ENCODE data around the gene SPIN2B.
"Not testable (repeated sequence)": the region's sequence is repeated elsewhere in the genome, so short reads cannot be mapped to it uniquely, and the experiment has no call there.

The SPIN2B gene

DNA sequence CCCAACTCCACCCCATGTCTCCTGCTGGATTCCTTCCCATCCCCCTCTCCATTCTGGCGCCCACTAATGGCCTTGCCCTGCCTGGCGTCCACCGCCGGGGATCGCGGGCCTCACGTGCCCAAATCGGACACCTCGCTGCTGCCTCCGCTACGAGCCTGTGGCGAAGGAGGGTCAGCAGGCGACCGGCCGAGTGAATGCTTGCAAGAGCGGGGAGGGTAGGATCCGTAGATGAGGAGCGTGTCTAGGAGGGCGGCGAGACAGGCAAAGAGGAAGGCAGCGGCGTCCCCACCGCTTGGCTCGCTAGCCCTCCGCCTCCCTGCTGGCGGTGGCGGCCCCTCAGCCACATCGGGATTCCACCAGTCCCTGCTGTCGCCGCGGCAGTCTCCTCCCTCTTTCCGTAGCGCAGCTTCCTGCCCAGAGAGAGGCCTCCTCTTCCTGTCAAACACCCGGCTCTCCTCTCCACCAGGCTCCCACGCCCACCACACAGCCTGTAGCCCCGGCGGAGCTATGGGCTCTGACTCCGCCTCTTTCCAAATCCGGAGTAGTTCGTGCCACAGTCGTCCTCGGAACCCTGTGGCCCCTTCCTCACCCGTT is at the start of gene SPIN2B:
Gene SPIN2B (minus strand): TSS at position 387 of the 594 bp plus-strand sequence.
- peak; percentile 58 to 91 (median 81) for DNase-seq
- intact Hi-C loops (cut with DNase I), result no loop called here

DNA sequence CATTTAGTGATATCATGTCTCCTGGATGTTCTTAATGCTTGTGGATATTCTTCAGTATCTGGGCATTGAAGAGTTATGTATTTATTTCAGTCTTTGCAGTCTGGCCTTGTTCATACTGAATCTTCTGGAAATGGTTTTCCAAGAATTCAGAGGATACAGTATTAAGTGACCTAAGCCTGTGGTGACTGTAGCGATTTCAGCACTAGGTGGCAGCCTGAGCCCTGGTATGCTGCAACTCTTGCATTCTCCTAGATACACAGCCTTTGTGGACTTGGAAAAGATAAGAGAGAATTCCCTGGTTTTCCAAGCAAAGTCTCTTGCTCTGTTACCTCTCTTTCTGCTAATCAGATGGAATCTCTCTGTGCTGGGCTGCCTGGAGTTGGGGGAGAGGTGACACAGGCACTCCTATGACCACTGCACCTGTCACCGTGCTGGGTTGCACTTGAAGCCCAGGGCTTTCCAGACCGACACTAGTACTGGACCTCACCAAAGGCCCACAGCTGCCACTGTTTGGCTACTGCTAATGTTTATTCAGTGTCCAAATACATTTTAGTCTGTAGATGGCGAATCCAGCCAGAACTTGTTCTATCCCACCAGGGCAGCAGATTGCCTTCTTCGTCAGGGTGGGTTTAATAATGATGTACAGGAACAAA is 35.2 kb upstream of the SPIN2B start:
- intact Hi-C loops (cut with DNase I), result no loop called here
- peak in 32 of 42 donors; percentile 4 to 64 (median 22) for DNase-seq

DNA sequence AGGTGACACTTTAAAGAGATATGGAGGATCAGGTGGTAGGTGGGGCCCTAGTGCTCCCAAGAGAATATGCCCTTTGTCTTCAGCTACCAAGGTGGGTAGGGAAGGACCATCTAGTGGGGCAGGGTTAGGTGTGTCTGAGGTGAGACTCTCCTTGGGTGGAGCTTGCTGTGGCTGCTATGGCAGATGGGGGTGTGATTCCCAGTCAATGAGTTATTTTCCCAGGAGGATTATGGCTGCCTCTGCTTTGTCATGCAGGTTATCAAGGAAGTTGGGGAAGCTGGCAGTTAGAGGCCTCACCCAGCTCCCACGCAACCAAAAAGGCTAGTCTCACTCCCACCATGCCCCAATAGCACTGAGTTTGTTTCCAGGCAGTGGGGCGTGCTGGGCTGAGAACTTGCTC is 33.8 kb upstream of the SPIN2B start:
- intact Hi-C loops (cut with DNase I), result no loop called here
- DNase-seq, result no peak

DNA sequence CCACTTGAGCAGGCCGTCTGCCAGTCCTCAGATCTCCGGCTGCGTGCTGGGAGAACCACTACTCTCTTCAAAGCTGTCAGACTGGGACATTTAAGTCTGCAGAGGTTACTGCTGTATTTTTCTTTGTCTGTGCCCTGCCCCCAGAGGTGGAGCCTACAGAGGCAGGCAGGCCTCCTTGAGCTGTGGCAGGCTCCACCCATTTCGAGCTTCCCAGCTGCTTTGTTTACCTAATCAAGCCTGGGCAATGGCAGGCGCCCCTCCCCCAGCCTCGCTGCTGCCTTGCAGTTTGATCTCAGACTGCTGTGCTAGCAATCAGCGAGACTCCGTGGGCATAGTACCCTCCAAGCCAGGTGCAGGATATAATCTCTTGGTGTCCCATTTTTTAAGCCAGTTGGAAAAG is 30.9 kb upstream of the SPIN2B start:
- intact Hi-C loops (cut with DNase I), result not testable (repeated sequence)

DNA sequence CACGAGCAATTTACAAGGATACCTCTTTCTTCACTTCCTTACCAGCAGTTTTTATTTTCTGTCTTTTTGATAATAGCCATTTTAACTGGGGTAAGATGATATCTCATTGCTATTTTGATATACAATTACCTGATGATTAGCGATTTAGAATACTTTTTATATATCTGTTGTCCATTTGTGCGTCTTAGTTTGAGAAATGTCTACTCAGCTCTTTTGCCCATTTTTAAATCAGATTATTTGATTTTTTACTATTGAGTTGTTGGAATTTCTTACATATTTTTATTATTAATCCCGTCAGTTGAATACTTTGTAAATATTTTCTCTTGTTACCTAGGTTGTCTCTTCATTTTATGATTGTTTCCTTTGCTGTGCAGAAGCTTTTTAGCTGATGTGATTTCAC is 17.3 kb upstream of the SPIN2B start:
- intact Hi-C loops (cut with DNase I), result no loop called here
- DNase-seq, result no peak

More for the DNA sequence above, 30.9 kb upstream of the SPIN2B start:
- DNase-seq, result not testable (repeated sequence)

DNA sequence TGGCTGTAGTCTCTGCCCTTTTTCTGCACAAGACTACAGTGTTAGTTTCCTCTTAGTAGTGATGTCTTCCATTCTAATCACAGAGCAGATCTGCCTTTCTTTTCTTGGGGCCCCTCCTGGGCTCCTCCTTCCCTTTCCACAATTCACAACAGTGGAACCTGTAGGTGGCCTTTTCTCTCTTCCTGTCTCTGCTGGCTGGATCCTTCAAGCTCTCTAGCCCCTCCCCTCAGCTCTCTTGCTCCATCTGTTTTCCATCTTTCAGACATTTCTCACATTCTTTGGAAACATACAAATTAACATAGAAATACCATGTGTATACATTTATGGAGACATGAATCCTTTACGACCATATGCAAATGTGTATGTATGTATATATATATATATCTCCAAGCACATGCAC is 16.2 kb upstream of the SPIN2B start:
- intact Hi-C loops (cut with DNase I), result no loop called here
- DNase-seq, result peak in 3 of 42 donors; percentile 2 to 25 (median 9)

DNA sequence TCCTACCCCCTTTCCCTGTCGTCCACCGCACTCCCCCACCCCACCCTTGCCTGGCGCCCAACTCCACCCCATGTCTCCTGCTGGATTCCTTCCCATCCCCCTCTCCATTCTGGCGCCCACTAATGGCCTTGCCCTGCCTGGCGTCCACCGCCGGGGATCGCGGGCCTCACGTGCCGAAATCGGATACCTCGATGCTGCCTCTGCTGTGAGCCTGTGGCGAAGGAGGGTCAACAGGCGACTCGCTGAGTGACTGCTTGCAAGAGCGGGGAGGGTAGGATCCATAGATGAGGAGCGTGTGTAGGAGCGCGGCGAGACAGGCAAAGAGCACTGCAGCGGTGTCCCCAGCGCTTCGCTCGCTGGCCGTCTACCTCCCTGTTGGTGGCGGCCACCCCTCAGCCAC is 15.7 kb upstream of the SPIN2B start, which contains the start of gene SPIN2A:
Gene SPIN2A (minus strand): TSS at position 325 of the 400 bp plus-strand sequence. CDS start 800 bp downstream, outside the sequence.
- intact Hi-C loops (cut with DNase I), result not testable (repeated sequence)
- peak in 2 of 42 donors; percentile 2 to 3 for DNase-seq

DNA sequence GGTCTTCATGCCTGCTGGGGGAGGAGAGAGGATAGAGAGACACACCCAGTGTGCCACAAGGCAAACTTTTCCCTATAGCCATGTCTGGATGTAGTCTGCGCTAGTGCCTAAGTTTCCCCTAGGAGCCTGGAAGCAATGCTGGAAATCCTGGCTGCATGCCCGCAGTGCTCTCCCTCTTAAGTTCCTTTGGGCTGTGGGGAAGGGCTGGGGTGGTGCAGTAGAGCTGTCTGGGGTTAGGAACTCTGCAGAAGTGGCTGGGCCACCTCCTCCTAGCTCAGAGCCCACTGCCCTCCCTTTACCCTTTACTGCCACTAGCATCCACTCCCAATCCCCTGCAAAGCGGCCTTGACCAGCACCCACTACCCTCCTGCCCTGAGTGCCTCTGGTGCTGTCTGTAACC is 15.2 kb upstream of the SPIN2B start:
- DNase-seq; intact Hi-C loops (cut with DNase I): not testable (repeated sequence)

DNA sequence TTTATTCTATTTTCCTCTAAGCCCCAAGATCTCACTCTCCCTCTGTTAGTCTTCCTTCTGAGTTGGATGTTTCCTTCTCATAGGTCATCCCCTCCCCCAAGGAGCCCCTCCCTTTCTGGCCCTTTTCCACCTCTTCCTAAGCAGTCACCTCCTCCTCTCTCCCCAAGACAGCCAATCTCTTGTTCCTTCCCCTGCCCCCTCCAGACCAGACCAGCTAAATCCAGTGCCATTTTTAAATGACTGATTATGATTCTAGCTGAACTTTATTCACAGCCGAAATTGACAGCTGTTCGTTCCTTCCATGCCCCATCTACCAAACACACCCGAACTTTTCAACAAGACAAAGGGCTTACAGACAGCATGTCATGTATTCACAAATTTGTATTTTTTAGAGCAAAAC is 13.9 kb upstream of the SPIN2B start:
- DNase-seq, result no peak
- intact Hi-C loops (cut with DNase I), result no loop called here

DNA sequence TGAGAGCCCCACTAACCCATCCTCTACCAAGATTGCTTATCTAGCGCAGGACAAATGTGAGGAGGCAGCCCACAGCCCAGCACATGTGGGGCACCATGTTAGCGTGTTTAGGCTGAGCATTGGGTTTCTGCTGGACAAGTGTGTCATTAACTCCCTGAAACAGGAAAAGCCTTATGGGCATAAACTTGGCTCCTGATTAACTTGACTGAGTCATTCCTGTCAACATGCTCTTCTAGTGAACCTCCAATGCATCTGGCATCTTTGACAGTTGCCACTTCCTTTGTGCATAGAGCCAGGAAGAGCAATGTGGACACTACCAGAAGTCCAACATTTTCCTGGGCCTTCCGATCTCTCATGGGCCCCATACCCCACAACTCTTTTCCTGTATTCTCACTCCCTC is 13.4 kb upstream of the SPIN2B start:
- intact Hi-C loops (cut with DNase I), result no loop called here
- no peak for DNase-seq

DNA sequence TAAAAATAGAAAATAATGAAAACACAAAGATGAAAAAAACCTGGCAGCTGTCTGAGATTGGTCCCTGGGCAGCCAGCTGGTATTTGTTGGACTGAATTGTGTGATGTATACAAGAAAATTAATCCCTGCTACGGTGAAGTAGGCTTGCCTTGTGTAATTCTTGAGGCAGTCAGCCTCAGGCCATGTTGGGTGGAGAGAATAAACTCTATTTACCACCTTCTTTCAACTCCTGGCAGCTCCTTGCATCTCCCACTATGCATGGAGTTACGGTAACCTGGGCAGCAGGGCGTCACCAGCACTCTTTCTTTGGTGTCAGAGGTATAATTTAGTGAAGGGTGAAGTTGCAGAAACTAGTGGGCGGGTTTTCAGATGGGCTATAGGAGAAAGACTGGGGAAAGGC is 12.4 kb upstream of the SPIN2B start:
- no peak for DNase-seq
- intact Hi-C loops (cut with DNase I), result no loop called here

DNA sequence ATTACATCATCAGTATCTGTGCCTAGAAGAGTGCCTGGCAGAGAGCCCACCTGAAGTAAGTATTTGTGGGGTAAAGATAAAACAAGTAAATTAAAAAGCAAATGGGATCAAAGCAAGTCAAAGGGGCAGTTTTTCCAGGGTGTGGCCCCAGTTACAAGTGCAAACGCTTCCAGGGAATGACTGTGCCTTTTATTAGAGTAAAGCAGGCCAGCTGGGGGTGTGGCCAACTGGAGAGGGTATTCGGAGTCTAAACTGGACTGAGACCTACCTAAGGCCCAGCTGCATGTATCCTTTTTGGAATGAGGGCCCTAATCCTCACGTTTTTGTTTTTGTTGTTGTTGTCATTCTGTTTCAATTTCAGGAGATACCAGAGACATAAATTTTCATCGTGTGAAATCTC is 11.9 kb upstream of the SPIN2B start:
- intact Hi-C loops (cut with DNase I), result not testable (repeated sequence)

DNA sequence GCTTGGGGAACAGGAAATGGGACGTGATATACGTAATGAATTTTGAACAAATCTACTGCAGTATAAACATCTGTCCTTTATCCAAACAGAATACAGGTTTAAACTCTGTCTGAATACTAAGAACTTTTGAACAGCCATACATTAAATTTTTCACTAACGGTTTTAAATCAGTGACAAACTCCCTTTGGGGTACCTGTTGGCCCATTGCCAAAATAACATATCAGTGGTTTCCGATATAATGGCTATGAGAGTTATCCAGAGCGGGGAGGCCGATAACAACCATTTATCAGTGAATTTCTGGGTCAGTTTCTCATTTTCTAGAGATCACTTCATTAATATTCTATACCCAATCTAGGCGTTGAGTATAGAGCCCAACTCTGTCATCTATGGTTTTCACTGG is 10.7 kb upstream of the SPIN2B start:
- intact Hi-C loops (cut with DNase I), result no loop called here
- no peak for DNase-seq

More for the DNA sequence above, 11.9 kb upstream of the SPIN2B start:
- not testable (repeated sequence) for DNase-seq

DNA sequence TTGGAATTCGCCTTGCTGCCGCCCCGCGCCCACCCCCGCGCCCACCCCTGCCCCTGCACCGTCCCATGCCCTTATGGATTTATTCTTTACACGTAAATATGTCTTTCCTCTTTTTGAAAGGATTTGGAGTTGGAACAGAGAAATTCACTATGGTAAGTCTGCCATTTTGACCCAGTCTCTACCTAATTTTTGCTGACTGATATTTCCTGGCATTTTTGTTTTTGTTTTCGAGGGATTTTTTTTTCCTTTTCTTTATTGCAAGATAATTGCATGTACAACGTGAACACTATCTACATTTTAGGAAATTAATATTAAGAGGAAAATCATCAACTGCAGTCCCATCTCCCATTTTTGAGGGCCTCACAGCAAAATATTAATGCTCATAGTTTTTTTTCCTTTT is 468 bp upstream of the SPIN2B start:
- DNase-seq, result no peak
- intact Hi-C loops (cut with DNase I), result no loop called here

DNA sequence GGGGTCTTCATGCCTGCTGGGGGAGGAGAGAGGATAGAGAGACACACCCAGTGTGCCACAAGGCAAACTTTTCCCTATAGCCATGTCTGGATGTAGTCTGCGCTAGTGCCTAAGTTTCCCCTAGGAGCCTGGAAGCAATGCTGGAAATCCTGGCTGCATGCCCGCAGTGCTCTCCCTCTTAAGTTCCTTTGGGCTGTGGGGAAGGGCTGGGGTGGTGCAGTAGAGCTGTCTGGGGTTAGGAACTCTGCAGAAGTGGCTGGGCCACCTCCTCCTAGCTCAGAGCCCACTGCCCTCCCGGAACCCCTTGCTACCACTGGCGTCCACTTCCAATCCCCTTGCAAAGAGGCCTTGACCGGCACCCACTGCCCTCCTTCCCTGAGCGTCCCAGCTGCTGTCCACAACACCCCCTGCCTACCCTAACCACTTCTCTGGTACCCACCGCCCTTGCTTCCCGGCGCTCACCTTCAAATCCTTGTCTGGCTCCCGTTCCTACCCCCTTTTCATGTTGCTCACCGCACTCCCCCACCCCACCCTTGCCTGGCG is 658 bp downstream of the SPIN2B start:
- peak in 6 of 42 donors; percentile 1 to 16 (median 4) for DNase-seq

DNA sequence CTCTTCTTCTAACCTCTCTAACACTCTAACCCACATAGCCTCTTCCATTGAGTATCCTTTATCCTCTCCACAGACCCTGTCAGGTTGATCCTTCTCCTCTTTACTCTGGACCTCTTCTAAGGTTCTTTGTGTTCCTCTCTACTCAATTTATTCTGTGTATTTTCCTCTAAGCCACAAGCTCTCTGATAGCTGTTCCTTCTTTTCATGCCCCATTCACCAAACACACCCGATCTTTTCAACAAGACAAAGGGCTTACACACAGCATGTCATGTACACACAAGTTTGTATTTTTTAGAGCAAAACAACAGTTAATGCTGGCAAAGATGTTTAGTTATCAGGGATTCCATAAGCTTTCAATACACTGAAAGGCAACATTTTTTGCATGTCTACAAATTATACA is 1.9 kb downstream of the SPIN2B start:
- DNase-seq, result no peak
- intact Hi-C loops (cut with DNase I), result no loop called here

More for the DNA sequence above, 658 bp downstream of the SPIN2B start:
- intact Hi-C loops (cut with DNase I), result not testable (repeated sequence)

DNA sequence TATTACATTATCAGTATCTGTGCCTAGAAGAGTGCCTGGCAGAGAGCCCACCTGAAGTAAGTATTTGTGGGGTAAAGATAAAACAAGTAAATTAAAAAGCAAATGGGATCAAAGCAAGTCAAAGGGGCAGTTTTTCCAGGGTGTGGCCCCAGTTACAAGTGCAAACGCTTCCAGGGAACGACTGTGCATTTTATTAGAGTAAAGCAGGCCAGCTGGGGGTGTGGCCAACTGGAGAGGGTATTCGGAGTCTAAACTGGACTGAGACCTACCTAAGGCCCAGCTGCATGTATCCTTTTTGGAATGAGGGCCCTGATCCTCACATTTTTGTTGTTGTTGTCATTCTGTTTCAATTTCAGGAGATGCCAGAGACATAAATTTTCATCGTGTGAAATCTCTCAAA is 3.8 kb downstream of the SPIN2B start:
- DNase-seq; intact Hi-C loops (cut with DNase I): not testable (repeated sequence)

DNA sequence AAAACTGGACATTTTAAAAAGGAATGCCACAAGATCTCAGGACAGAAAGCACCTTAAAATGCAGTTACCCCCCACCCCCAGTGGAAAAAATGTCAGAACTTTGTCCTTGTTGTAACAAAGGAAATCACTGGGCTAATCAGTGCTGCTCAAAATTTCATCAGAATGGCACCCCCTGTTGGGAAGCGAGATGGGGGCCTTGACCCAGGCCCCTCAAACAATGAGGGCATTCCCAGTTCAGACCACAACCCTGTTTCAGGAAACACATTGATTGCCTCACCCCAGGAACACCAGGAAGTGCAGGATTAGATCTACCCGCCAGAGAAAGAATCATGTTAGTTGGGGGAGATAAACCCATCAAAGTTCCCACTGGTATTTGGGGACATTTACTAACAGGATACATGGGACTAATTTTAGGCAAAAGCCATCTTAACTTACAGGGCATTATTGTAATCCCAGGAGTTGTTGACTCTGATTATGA is 16.4 kb downstream of the SPIN2B start:
- no peak for DNase-seq
- intact Hi-C loops (cut with DNase I), result no loop called here

DNA sequence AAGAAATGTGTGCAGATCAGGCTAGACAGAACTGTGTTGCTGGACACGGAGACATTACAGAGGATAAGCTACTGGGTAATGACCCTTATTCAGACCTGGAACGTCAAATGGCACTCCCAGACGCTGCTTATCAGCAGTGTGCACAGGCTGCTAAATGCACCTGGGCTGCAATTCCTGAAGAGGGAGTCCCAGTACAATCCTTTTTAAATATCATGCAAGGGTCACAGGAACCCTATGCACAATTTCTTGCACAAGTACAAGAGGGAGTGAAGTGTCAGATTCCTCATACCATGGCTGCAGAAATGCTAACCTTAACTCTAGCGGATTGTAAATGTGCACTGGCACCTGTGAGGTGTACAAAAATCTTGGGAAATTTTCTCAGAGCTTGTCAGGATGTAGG is 16.9 kb downstream of the SPIN2B start:
- intact Hi-C loops (cut with DNase I), result no loop called here
- no peak for DNase-seq

DNA sequence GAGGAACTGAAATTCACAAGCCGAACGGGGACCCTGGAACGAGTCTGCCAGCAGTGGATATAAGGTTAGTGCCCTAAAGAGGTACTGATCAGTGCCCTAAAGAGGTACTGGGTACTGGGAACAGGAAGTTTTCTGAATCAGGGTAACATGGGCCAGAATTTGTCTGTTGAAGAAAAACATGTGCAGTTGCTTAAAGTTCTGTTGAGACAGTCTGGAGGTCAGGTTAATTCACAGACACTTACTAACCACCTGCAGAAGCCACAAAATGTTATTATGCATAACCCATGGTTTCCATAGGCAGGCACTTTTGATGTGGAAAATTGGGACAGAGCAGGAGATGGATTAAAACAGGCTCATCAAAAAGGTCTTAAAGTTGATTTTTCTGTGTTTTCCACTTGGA is 17.9 kb downstream of the SPIN2B start:
- DNase-seq, result no peak
- intact Hi-C loops (cut with DNase I), result no loop called here

All from head of caudate nucleus (tissue), 42 donors.